ENCODE results near the gene GCC1.

The GCC1 gene

DNA sequence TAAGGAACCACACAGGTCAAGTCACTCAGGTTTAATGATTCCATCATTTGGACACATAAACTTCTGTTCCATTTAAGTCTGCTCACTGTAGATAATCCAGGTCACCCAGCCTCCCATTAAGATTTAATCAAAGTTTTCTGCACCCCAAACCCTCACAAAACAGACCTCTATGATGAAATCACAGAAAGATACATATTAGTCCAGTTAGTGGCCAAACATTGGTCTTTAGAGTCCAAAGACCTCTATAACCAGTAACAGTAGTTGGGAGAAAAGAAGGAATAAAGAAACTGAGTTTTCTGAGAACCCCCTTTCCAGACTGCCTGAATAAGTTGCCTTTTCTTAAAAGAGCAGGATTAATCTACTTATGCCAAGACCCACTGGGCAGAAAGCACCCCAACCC is 4.8 kb downstream of the GCC1 start:
- no peak overlapping the region for H3K14ac ChIP-seq (ENCODE audit: low read length in 2 of 2)
- no peak overlapping the region for H3K27ac ChIP-seq (ENCODE audit: low read length, poor library complexity, severe bottlenecking)
- H3K9ac ChIP-seq (ENCODE audit: low read length) = no peak overlapping the region
- H2AK5ac ChIP-seq (ENCODE audit: low read length, severe bottlenecking) = no peak overlapping the region
- peaks cover 28% of the 10 kb centered on the region for H3K4me1 ChIP-seq (ENCODE audit: control insufficient read depth, insufficient read depth, low read depth, low read length)
- H3K4me3 ChIP-seq (ENCODE audit: insufficient read depth in 1 of 2, low read depth in 1 of 2, low read length in 2 of 2) = no peak overlapping the region
- no peak overlapping the region for H2AFZ ChIP-seq (ENCODE audit: low read depth, low read length)
- H3K36me3 ChIP-seq (ENCODE audit: control insufficient read depth in 1 of 2, insufficient read depth in 2 of 2, low read depth in 1 of 2, low read length in 2 of 2) = peaks cover 18 to 52% of the 10 kb centered on the region in 2 experiments
- DNase-seq = no peak
- peaks cover 35% of the 10 kb centered on the region for H3K79me1 ChIP-seq (replicated peaks; ENCODE audit: low read length, poor library complexity, severe bottlenecking)
- H2BK5ac ChIP-seq (ENCODE audit: low read depth, low read length, poor library complexity, severe bottlenecking) = no peak overlapping the region
- H2BK12ac ChIP-seq (ENCODE audit: low read length in 2 of 2) = no peak overlapping the region
- H3K23ac ChIP-seq (ENCODE audit: low read length in 2 of 2) = no peak overlapping the region
- H3K4ac ChIP-seq (ENCODE audit: low read depth in 1 of 2, low read length in 2 of 2) = no peak overlapping the region
- no peak overlapping the region for H2BK120ac ChIP-seq (ENCODE audit: low read depth, low read length)
- H3K4me2 ChIP-seq (ENCODE audit: low read length, poor library complexity, severe bottlenecking) = no peak overlapping the region
- H2BK15ac ChIP-seq (ENCODE audit: low read depth, poor library complexity, severe bottlenecking) = no peak overlapping the region
- no peak overlapping the region for H4K8ac ChIP-seq (ENCODE audit: low read length)
- no peaks in the 10 kb centered on the region for H3K27me3 ChIP-seq (ENCODE audit: control insufficient read depth in 1 of 2, insufficient read depth in 1 of 2, low read length in 2 of 2)
- no peaks in the 10 kb centered on the region for H3K9me3 ChIP-seq (ENCODE audit: control insufficient read depth, low read length)
- H3K18ac ChIP-seq (ENCODE audit: low read depth in 1 of 2, low read length in 2 of 2) = no peak overlapping the region
- no peak overlapping the region for H4K91ac ChIP-seq (ENCODE audit: low read length)

DNA sequence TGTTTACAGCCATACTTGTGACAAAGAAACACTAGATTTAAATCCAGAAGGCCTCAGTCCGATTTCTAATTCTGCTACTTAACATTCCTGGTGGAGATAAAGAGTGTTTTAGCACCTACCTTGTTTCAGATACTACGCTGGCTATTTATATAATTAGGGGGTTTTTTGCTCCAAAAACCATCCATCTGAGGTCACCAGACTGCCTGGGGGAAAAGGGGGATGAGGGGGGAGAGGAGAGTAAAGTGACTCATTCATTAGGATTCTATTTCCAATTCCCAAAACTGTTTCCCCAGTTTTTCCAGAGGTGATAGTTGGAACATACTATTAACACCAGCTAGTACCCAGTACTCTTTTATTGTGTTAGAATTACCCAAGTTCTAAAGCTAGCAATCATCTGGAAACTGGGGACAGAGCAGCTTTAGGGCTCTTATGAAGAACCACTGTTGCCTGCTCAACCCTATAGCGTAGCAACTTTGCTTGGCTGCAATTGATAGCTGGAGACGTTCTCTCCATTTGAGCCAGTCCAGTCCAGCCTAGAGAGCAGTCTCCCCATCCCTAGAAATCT is 6.6 kb downstream of the GCC1 start:
- H3K23ac ChIP-seq (ENCODE audit: low read length in 2 of 2) = no peak overlapping the region
- H2BK12ac ChIP-seq (ENCODE audit: low read length in 2 of 2) = no peak overlapping the region
- H3K36me3 ChIP-seq (ENCODE audit: control insufficient read depth in 1 of 2, insufficient read depth in 2 of 2, low read depth in 1 of 2, low read length in 2 of 2) = peaks cover 18 to 52% of the 10 kb centered on the region in 2 experiments
- no peak overlapping the region for H2BK15ac ChIP-seq (ENCODE audit: low read depth, poor library complexity, severe bottlenecking)
- H2AK5ac ChIP-seq (ENCODE audit: low read length, severe bottlenecking) = no peak overlapping the region
- H3K9ac ChIP-seq (ENCODE audit: low read length) = peak overlapping the region; percentile 8
- H3K4me2 ChIP-seq (ENCODE audit: low read length, poor library complexity, severe bottlenecking) = no peak overlapping the region
- no peak for DNase-seq
- no peak overlapping the region for H2BK5ac ChIP-seq (ENCODE audit: low read depth, low read length, poor library complexity, severe bottlenecking)
- 89% methylated on average over 3 of the region's 4 CpGs for WGBS
- H4K8ac ChIP-seq (ENCODE audit: low read length) = no peak overlapping the region
- H3K79me1 ChIP-seq (replicated peaks; ENCODE audit: low read length, poor library complexity, severe bottlenecking) = peaks cover 38% of the 10 kb centered on the region
- peaks cover 16% of the 10 kb centered on the region for H3K4me1 ChIP-seq (ENCODE audit: control insufficient read depth, insufficient read depth, low read depth, low read length)
- H3K27ac ChIP-seq (ENCODE audit: low read length, poor library complexity, severe bottlenecking) = no peak overlapping the region
- no peak overlapping the region for H2AFZ ChIP-seq (ENCODE audit: low read depth, low read length)
- no peaks in the 10 kb centered on the region for H3K27me3 ChIP-seq (ENCODE audit: control insufficient read depth in 1 of 2, insufficient read depth in 1 of 2, low read length in 2 of 2)
- no peak overlapping the region for H2BK120ac ChIP-seq (ENCODE audit: low read depth, low read length)
- no peaks in the 10 kb centered on the region for H3K9me3 ChIP-seq (ENCODE audit: control insufficient read depth, low read length)
- no peak overlapping the region for H3K14ac ChIP-seq (ENCODE audit: low read length in 2 of 2)
- no peak overlapping the region for H4K91ac ChIP-seq (ENCODE audit: low read length)
- H3K18ac ChIP-seq (ENCODE audit: low read depth in 1 of 2, low read length in 2 of 2) = no peak overlapping the region
- H3K4me3 ChIP-seq (ENCODE audit: insufficient read depth in 1 of 2, low read depth in 1 of 2, low read length in 2 of 2) = no peak overlapping the region
- H3K4ac ChIP-seq (ENCODE audit: low read depth in 1 of 2, low read length in 2 of 2) = peak overlapping the region in 1 of 2 experiments; percentile 61

DNA sequence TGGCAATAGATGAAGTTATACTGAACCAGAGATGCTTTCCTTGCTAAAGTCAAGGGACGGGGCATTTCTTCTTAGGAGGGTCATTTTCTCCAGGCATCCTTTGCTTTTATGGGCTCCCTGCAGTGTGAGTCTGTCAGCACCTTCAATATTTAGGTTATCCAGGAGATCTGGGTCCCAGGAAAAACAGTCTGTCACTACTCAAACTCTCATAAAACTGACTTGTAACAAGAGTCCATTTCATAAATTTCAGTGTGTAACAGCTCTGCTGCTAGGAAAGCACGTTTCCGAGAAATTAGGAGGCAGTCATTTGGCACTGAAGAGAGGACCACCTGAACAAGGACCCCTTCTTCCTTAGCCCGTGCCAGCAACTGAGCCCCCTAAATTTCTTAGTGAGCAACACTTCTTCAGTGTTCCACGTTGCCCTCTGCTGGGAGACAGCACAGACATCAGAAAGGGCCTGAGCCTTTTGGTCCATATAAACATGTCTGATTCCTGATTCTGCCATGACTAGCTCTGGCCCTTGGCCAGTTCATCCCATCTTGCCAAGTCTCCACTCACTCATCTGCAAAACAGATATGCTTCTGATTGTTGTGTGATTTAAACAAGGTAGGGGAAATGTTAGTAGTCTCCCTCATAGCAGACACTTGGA is 7.2 kb downstream of the GCC1 start:
- H2AK5ac ChIP-seq (ENCODE audit: low read length, severe bottlenecking) = no peak overlapping the region
- H3K27ac ChIP-seq (ENCODE audit: low read length, poor library complexity, severe bottlenecking) = no peak overlapping the region
- 71% methylated on average over 5 of the region's 5 CpGs for WGBS

GRCh38 chr7:127571741-127572505 is 13.5 kb downstream of the GCC1 start:
- H4K8ac ChIP-seq (ENCODE audit: low read length) = no peak overlapping the region
- no peak overlapping the region for H3K4me2 ChIP-seq (ENCODE audit: low read length, poor library complexity, severe bottlenecking)
- no peak overlapping the region for H2AFZ ChIP-seq (ENCODE audit: low read depth, low read length)
- H3K23ac ChIP-seq (ENCODE audit: low read length in 2 of 2) = no peak overlapping the region
- no peaks in the 10 kb centered on the region for H3K4me1 ChIP-seq (ENCODE audit: control insufficient read depth, insufficient read depth, low read depth, low read length)
- peaks cover 0 to 6% of the 10 kb centered on the region in 2 experiments for H3K36me3 ChIP-seq (ENCODE audit: control insufficient read depth in 1 of 2, insufficient read depth in 2 of 2, low read depth in 1 of 2, low read length in 2 of 2)
- H2BK5ac ChIP-seq (ENCODE audit: low read depth, low read length, poor library complexity, severe bottlenecking) = no peak overlapping the region
- H2AK5ac ChIP-seq (ENCODE audit: low read length, severe bottlenecking) = no peak overlapping the region
- no peak overlapping the region for H4K91ac ChIP-seq (ENCODE audit: low read length)
- 73% methylated on average over 3 of the region's 3 CpGs for WGBS
- no peak overlapping the region for H2BK12ac ChIP-seq (ENCODE audit: low read length in 2 of 2)
- H3K4ac ChIP-seq (ENCODE audit: low read depth in 1 of 2, low read length in 2 of 2) = no peak overlapping the region
- no peak overlapping the region for H3K4me3 ChIP-seq (ENCODE audit: insufficient read depth in 1 of 2, low read depth in 1 of 2, low read length in 2 of 2)
- no peak overlapping the region for H3K9ac ChIP-seq (ENCODE audit: low read length)
- H3K27me3 ChIP-seq (ENCODE audit: control insufficient read depth in 1 of 2, insufficient read depth in 1 of 2, low read length in 2 of 2) = no peaks in the 10 kb centered on the region
- no peak overlapping the region for H2BK120ac ChIP-seq (ENCODE audit: low read depth, low read length)
- H3K14ac ChIP-seq (ENCODE audit: low read length in 2 of 2) = no peak overlapping the region
- H3K18ac ChIP-seq (ENCODE audit: low read depth in 1 of 2, low read length in 2 of 2) = no peak overlapping the region
- no peaks in the 10 kb centered on the region for H3K9me3 ChIP-seq (ENCODE audit: control insufficient read depth, low read length)
- H3K79me1 ChIP-seq (replicated peaks; ENCODE audit: low read length, poor library complexity, severe bottlenecking) = peaks cover 4% of the 10 kb centered on the region
- H2BK15ac ChIP-seq (ENCODE audit: low read depth, poor library complexity, severe bottlenecking) = no peak overlapping the region
- peak; percentile 60 for DNase-seq
- H3K27ac ChIP-seq (ENCODE audit: low read length, poor library complexity, severe bottlenecking) = no peak overlapping the region

More for the DNA sequence above, 7.2 kb downstream of the GCC1 start:
- Histone ChIP-seq H3K23ac (ENCODE audit: low read length in 2 of 2) (no peak overlapping the region), H3K18ac (ENCODE audit: low read depth in 1 of 2, low read length in 2 of 2) (no peak overlapping the region), H4K8ac (ENCODE audit: low read length) (no peak overlapping the region), H2BK12ac (ENCODE audit: low read length in 2 of 2) (no peak overlapping the region), H3K4me3 (ENCODE audit: insufficient read depth in 1 of 2, low read depth in 1 of 2, low read length in 2 of 2) (no peak overlapping the region), H2BK120ac (ENCODE audit: low read depth, low read length) (no peak overlapping the region), H3K27me3 (ENCODE audit: control insufficient read depth in 1 of 2, insufficient read depth in 1 of 2, low read length in 2 of 2) (no peaks in the 10 kb centered on the region), H3K9me3 (ENCODE audit: control insufficient read depth, low read length) (no peaks in the 10 kb centered on the region), H3K36me3 (ENCODE audit: control insufficient read depth in 1 of 2, insufficient read depth in 2 of 2, low read depth in 1 of 2, low read length in 2 of 2) (peaks cover 18 to 46% of the 10 kb centered on the region in 2 experiments), H2BK5ac (ENCODE audit: low read depth, low read length, poor library complexity, severe bottlenecking) (no peak overlapping the region), H3K9ac (ENCODE audit: low read length) (peak overlapping the region; percentile 8), H2BK15ac (ENCODE audit: low read depth, poor library complexity, severe bottlenecking) (no peak overlapping the region), H3K14ac (ENCODE audit: low read length in 2 of 2) (no peak overlapping the region), H3K4ac (ENCODE audit: low read depth in 1 of 2, low read length in 2 of 2) (no peak overlapping the region), H4K91ac (ENCODE audit: low read length) (no peak overlapping the region), H3K4me1 (ENCODE audit: control insufficient read depth, insufficient read depth, low read depth, low read length) (peaks cover 14% of the 10 kb centered on the region), H3K79me1 (replicated peaks; ENCODE audit: low read length, poor library complexity, severe bottlenecking) (peaks cover 34% of the 10 kb centered on the region), H2AFZ (ENCODE audit: low read depth, low read length) (no peak overlapping the region), H3K4me2 (ENCODE audit: low read length, poor library complexity, severe bottlenecking) (no peak overlapping the region)
- DNase-seq = peak; percentile 15

Data from mesenchymal stem cell (in vitro differentiated cells and primary cell).